NCI-H748 (cell line): Measurements from ENCODE around the gene ACKR2.
"Not testable (repeated sequence)": the region's sequence is repeated elsewhere in the genome, so short reads cannot be mapped to it uniquely, and the experiment has no call there.

Experiments
- DNase-seq: peaks from one replicate; lab custom pipeline; 2025; ENCODE audit not compliant: unreplicated experiment; lab: John Stamatoyannopoulos, UW

ACKR2 gene

GRCh38 chr3:42801048-42801620 is 8.1 kb upstream of the ACKR2 start:
- no peak for DNase-seq

GRCh38 chr3:42801784-42802183 is 7.5 kb upstream of the ACKR2 start:
- no peak for DNase-seq

GRCh38 chr3:42802876-42803413 is 6.3 kb upstream of the ACKR2 start:
- DNase-seq: no peak

GRCh38 chr3:42803414-42804105 is 5.7 kb upstream of the ACKR2 start:
- DNase-seq: peak; percentile 31

GRCh38 chr3:42804106-42804830 is 5.0 kb upstream of the ACKR2 start, which contains the start of gene HIGD1A:
HIGD1A (minus strand) TSS chr3:42804490; CDS start chr3:42794253, 10,237 bp downstream.
- peak; percentile 93 for DNase-seq

- DNase-seq: no peak
These were observed 4.5 kb upstream of the ACKR2 start for GRCh38 chr3:42804831-42805132.

GRCh38 chr3:42805141-42805821 is 4.0 kb upstream of the ACKR2 start:
- peak; percentile 27 for DNase-seq

- no peak for DNase-seq
These were observed 1.3 kb upstream of the ACKR2 start for GRCh38 chr3:42807929-42808328.

GRCh38 chr3:42810706-42811105 is 1.5 kb downstream of the ACKR2 start:
- DNase-seq: not testable (repeated sequence)

GRCh38 chr3:42811118-42811883 is 2.1 kb downstream of the ACKR2 start:
- DNase-seq: not testable (repeated sequence)

- no peak for DNase-seq
These were observed 5.0 kb downstream of the ACKR2 start for GRCh38 chr3:42814246-42814645.

GRCh38 chr3:42814914-42815507 is 5.8 kb downstream of the ACKR2 start:
- peak; percentile 46 for DNase-seq

GRCh38 chr3:42815826-42816225 is 6.6 kb downstream of the ACKR2 start:
- DNase-seq: no peak

- peak; percentile 93 for DNase-seq
These were observed 10.2 kb downstream of the ACKR2 start for GRCh38 chr3:42819351-42819965.

GRCh38 chr3:42820746-42821051 is 11.5 kb downstream of the ACKR2 start:
- no peak for DNase-seq

- DNase-seq: peak; percentile 27
These were observed 13.6 kb downstream of the ACKR2 start for GRCh38 chr3:42822828-42823227.

- DNase-seq: peak; percentile 84
These were observed 14.1 kb downstream of the ACKR2 start for GRCh38 chr3:42823351-42823750.

GRCh38 chr3:42826141-42826540 is 16.9 kb downstream of the ACKR2 start:
- DNase-seq: no peak

GRCh38 chr3:42827023-42827422 is 17.8 kb downstream of the ACKR2 start:
- DNase-seq: no peak

- no peak for DNase-seq
These were observed 18.4 kb downstream of the ACKR2 start for GRCh38 chr3:42827654-42828053.
